GM12872 (cell line): ENCODE data around the gene NUDT8.

Source experiments
- TF ChIP-seq, protein P1 (sequence below): IDR thresholded peaks from 3 replicates; pipeline ENCODE4 v1.5.1; 2011; ENCODE audit warnings: low read depth, mild to moderate bottlenecking, low read length, moderate library complexity; ENCODE audit not compliant: insufficient read depth

The NUDT8 gene

DNA sequence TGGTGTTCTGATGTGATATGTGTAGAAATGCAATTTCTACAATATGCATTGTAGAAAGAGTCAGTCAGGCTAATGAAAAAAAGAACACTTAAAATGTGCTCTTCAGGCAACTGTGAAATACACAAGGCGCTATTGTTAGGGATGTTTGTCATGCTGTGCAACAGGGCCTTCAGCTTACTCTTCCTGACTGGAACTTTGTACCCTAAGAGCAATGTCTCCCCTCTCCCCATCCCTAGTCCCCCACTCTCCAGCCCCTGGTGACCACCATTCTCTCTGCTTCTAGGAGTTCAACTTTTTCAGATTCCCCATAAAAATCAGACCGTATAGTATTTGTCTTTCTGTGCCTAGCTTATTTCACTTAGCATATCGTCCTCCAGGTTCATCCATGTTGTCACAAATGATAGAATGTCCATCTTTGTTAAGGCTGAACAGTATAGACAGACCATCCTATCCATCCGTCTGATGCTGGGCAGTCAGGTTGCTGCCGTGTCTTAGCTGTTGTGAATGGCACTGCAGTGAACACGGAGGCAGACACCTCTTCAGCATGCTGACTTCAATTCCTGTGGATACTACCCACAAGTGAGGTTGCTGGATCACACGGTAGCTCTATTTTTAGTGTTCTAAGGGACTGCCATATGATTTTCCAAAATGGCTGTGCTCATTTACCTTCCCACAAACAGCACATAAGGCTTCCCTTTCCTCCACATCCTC is 12.3 kb downstream of the NUDT8 start:
- TF ChIP-seq, protein P1, sequence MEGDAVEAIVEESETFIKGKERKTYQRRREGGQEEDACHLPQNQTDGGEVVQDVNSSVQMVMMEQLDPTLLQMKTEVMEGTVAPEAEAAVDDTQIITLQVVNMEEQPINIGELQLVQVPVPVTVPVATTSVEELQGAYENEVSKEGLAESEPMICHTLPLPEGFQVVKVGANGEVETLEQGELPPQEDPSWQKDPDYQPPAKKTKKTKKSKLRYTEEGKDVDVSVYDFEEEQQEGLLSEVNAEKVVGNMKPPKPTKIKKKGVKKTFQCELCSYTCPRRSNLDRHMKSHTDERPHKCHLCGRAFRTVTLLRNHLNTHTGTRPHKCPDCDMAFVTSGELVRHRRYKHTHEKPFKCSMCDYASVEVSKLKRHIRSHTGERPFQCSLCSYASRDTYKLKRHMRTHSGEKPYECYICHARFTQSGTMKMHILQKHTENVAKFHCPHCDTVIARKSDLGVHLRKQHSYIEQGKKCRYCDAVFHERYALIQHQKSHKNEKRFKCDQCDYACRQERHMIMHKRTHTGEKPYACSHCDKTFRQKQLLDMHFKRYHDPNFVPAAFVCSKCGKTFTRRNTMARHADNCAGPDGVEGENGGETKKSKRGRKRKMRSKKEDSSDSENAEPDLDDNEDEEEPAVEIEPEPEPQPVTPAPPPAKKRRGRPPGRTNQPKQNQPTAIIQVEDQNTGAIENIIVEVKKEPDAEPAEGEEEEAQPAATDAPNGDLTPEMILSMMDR: no peak

DNA sequence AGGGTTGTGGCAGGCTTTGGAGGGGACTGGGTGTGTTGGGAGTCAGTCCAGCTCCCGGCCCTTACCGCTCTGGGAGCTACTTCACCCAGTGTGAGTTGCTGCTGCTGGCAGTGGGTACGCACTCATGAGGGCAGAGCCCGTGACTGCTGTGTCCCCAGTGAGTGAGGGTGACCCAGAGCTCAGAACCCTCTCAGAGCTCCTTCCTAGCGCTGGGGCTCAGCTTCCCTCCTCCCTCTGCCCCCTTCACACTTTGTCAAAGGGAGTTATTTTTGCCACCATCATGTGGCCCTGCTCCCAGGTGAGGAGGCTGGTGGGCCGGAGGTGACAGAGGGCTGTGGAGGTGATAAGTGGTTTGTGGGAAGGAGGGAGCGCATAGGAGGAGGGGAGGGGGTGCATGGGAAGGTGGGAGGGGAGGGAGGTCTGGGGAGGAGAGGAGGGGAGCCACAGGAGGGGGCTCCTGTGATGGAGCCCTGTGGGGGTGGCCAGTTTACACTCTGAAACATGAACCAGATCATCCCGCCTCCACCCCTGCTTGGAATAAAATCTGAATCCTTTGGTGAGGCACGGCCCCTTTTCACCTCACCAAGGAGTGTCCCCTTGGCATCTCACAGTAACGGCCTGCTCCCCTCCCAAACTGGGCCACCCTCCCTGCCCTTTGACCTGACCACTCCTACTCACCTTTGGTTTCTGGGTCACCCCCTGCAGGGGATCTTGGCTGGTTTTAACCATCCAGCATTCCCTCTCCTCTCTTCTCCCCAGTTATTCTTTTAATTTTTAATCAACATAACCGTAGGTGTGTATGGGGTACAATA is 13.1 kb downstream of the NUDT8 start:
- TF ChIP-seq, protein P1: no peak

DNA sequence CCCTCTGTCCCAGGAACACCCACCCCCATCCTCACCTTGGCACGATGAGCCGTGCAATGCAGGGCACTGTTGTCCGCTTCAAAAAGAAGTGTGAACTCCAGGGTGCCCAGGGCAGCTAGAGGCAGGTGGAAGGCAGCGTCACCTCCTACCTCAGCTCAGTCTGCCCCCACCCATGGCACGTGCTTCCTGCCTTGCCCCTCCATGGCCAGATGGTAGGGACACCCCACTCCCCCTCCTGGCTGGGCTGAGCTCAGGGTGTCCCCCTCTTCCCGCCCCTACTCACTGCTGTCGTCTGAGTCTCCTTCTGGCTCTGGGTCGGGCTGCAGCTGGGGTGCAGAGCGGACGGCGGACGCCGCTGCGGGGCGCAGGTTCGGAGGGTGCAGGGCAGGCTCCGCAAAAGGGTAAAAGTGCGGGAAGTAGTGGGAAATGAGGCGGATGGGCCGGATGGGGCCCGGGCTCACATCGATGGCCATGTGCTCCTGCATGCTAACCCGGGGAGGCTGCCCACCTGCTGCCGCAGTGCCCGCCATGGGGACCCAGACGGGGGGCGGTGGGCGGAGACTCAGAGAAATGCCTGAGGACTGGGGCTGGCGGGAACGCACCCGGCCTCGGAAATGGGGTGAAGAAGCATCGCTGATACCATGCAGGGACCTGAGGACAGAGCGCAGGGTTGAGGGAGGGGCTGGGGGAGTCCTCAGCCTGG is 13.9 kb downstream of the NUDT8 start:
- TF ChIP-seq, protein P1: no peak

DNA sequence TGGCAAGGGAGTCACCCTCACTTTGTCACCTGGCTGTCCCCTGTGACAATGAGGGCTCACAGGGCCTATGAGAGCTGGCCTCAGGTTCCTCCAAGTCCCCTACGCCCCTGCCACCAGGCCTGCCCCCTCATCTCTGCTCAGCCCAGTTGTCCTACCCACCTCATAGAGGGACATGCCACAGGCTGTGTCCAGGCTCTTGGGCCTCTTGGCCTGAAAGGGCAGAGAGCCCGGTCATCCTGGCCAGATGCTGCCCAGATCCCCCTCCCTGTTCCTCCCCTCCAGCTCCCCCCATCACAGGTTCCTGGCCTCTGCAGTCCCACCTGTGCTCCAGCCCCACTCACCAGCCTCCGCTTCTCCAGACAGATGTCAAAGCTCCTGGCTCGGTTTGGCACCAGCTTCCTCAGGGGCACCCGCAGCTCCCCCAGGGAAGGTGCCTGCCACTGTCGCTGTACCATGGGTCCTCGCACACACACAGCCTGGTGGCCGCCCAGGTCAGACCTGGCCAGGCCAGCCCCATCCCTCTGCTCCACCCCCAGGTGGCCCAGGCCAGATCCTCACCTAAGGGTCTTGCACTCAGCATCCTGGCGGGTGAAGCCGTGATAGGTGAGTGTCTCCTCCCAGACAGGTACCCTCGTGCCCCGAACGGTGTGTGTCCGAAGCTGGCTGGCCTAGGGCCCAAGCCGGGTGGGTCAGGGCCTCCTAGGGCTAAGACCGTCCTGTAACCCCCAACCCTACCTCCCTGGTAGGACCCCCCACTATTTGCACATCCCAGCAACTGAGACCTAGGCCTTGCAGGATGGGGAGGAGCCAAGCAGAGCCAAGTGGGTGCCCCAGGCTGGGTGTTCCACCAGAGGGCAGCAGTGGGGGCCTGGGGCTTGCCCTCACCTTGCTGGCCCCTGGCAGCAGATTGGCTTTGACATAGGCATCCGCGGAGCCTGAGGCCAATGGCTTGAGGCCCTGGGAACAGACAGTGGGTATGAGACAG is 14.7 kb downstream of the NUDT8 start:
- TF ChIP-seq, protein P1: peak; percentile 76

DNA sequence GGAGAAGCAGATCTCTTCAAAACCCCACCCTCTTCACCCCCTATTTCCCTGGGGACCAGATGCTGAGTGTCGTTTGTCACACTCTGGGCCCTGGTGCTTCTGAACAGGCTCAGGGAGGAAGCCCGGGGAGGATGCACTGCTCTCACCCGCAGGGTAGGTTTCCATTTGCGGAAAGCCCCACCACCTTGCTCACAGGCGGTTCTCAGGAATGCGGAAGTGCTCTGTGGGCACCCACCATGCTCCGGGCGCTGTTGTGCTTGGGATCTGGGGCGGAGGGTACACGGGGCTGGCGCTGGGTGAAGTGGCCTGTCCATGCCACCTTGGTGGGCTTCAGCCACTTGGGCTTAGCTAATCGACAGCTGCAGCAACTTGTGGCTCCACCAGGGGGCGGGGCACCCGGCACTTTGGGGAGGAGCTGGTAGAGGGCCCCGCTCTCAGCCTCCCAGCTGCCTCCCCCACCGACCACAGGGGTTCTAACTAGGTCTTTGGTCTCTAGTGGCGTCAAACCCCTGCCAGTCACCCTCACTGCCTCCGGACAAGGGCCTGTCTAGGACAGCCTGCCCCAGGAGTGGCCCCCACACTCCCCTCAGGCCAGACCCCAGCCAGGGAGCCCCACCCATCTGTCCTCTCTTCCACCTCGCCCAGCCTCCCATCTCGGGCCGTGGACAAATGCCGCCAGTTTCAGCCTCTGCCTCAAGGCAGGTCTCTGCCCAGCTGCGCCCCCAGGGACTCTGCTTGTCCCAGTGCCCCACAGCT is 15.6 kb downstream of the NUDT8 start:
- TF ChIP-seq, protein P1: peak; percentile 64

GRCh38 chr11:67613313-67613959 is 16.3 kb downstream of the NUDT8 start:
- TF ChIP-seq, protein P1: no peak
